Tibial nerve (tissue), 4 donors: ENCODE results near the gene CAV1.

Experiments used
- EP300 ChIP-seq, 2 donors: sonication (generic); formaldehyde crosslinking; IDR thresholded peaks; one replicate each; pipeline ENCODE4 v1.6.1; 2017; ENCODE audit warnings: antibody characterized with exemption in 2 of 2, mild to moderate bottlenecking in 1 of 2
- POLR2A ChIP-seq, 2 donors: fragments of 450-650 bp; IDR thresholded peaks; one replicate each; pipeline ENCODE4 v1.6.1; 2017; ENCODE audit warnings: antibody characterized with exemption in 2 of 2, mild to moderate bottlenecking in 2 of 2, moderate library complexity in 2 of 2
- TF ChIP-seq, protein P1 (sequence below), 5 experiments: fragments of 200-600 bp in 3 of 5; fragments of 450-650 bp in 2 of 5; sonication (generic) in 3 of 5; IDR thresholded peaks; one replicate each; pipeline ENCODE4 v1.5.1; 2016 to 2019; ENCODE audit warnings: antibody characterized with exemption in 5 of 5, mild to moderate bottlenecking in 3 of 5, moderate library complexity in 2 of 5

DNA sequence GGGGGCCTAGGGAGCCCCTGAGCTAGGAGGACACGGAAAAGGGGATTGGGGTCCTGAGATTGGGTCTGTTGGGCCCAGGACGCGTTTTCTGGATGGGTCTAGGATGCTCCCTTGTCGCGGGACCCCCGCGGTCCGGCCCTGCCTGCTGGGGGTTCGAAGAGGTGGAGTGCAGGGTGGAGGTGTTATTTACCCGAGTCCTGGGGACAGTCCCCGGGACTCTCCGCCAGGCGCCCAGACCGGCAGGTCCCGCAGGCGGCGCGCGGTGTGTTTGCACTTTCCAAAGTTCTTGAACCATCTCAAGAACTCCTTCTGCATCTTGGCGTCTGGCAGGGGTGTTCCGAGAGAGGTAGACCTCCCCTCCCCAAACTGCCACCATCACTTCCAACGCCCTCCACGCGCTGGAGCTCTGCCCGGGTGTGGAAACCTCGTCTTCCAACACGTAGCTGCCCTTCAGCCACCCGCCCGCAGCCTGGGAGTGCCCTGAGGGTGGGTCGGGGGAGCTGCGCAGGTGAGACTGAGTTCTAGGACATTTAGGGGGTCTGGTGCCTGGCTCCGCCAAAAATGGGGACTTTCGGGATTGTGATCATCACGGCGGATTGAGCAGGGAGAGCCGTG is 569 bp downstream of the CAV1 start:
- TF ChIP-seq POLR2A (IDR thresholded peaks at IDR 0.05) (peak in 1 of 2 donors; percentile 2), EP300 (IDR thresholded peaks at IDR 0.05) (no peak)
- TF ChIP-seq, protein P1, sequence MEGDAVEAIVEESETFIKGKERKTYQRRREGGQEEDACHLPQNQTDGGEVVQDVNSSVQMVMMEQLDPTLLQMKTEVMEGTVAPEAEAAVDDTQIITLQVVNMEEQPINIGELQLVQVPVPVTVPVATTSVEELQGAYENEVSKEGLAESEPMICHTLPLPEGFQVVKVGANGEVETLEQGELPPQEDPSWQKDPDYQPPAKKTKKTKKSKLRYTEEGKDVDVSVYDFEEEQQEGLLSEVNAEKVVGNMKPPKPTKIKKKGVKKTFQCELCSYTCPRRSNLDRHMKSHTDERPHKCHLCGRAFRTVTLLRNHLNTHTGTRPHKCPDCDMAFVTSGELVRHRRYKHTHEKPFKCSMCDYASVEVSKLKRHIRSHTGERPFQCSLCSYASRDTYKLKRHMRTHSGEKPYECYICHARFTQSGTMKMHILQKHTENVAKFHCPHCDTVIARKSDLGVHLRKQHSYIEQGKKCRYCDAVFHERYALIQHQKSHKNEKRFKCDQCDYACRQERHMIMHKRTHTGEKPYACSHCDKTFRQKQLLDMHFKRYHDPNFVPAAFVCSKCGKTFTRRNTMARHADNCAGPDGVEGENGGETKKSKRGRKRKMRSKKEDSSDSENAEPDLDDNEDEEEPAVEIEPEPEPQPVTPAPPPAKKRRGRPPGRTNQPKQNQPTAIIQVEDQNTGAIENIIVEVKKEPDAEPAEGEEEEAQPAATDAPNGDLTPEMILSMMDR (IDR thresholded peaks at IDR 0.05) = peak in 1 of 5 experiments; percentile 17
